GM19468 (cell line): ENCODE measurements around the gene AZU1.

Experiments
- ATAC-seq: cut with Tn5 transposase; IDR thresholded peaks from one replicate; pipeline ENCODE4 v1.9.1; 2021; ENCODE audit warnings: mild to moderate bottlenecking, moderate library complexity, moderate number of reproducible peaks; ENCODE audit not compliant: unreplicated experiment; ENCODE audit errors: extremely low read depth

AZU1 gene, protein sequence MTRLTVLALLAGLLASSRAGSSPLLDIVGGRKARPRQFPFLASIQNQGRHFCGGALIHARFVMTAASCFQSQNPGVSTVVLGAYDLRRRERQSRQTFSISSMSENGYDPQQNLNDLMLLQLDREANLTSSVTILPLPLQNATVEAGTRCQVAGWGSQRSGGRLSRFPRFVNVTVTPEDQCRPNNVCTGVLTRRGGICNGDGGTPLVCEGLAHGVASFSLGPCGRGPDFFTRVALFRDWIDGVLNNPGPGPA

DNA sequence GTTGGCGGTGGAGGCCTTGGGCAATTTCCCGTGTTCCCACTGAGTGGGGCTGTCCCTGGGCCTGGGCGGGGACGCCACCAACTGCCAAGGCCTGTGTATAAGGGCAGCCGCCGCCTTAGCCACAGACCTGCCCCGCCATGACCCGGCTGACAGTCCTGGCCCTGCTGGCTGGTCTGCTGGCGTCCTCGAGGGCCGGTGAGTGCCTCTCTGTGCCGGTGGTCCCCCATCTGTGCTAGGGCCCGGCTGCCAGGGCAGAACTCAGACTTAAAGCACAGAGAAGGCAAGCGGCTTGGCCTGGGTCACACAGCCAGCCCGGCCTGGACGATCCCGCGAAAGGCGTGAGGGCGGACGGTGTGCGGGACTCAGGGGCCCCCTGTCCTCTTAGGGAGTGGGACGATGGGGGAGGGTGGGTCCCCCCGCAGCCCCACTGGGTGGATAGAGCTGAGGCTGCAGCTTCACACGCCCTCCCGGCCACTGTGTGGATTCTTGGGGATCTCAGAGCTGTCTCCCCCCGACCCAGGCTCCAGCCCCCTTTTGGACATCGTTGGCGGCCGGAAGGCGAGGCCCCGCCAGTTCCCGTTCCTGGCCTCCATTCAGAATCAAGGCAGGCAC, at the start of gene AZU1:
AZU1 (plus strand) TSS at position 128 of the 612 bp plus-strand sequence; CDS start at position 138, 10 bp downstream.
- no peak for ATAC-seq

DNA sequence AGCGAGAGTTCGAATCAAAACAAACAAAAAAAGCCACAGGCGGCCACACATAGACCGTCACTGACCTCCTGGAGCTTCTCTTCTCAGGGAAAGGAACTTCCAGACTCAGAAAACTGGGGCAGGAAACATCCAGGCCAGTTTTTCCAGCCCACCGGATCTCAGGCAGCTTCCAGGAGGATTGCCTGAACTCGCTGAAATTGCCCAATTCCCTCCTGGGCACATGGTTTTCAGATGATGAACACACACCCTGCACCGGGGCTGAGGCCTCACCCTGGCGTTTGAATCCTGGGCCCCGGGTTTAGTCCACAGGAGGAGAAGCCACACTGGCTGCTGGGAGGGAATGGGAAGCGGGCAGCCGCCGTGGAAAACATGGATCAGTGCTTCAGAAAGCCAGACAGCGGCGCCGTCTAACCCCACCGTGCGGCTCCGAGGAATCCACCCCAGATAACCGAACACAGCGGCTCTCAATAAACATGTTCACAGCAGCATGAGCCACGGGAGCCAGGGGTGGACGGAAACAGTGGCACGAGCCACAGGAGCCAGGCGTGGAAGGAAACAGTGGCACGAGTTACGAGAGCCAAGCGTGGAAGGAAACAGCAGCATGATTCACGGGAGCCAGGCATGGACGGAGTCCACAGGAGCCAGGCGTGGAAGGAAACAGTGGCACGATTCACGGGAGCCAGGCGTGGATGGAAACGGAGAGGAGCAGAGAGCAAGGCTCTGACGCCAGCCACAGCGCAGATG, 48.6 kb upstream of the AZU1 start:
- ATAC-seq, result no peak

DNA sequence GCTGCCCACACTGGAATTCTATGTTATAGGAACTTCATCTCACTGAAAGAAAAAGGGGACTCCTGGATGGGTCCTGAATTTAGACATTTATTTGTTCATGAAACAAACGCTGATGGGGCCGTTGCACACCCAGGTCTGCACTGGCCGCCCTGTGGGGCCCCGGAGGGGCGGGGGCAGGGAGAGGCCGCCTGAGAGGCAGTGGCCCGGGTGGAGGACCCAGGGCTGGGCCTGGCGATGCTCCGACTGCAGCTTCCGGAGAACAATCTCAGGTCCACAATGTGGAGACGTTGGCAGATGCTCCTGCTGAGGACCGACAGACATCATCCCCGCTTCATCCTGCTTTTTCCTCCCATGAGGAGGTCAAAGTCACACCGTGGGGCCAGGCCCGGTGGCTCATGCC, 46.7 kb upstream of the AZU1 start:
- ATAC-seq, result no peak

DNA sequence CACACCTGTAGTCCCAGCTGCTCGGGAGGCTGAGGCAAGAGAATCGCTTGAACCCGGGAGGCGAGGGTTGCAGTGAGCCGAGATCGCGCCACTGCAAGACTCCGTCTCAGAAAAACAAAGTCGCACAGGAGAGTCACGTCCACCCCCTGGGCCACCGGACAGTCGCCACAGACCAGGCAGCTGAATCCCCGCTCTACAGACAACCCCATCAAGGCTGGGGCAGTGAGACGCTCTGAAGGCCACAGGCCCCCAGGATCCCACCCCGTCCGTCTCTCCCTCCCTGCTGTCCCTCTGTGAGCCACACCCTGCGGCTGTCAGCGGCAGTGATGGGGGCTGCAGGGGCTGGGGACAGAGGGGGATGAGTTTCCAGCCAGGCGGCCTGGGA, 45.8 kb upstream of the AZU1 start:
- ATAC-seq, result no peak

DNA sequence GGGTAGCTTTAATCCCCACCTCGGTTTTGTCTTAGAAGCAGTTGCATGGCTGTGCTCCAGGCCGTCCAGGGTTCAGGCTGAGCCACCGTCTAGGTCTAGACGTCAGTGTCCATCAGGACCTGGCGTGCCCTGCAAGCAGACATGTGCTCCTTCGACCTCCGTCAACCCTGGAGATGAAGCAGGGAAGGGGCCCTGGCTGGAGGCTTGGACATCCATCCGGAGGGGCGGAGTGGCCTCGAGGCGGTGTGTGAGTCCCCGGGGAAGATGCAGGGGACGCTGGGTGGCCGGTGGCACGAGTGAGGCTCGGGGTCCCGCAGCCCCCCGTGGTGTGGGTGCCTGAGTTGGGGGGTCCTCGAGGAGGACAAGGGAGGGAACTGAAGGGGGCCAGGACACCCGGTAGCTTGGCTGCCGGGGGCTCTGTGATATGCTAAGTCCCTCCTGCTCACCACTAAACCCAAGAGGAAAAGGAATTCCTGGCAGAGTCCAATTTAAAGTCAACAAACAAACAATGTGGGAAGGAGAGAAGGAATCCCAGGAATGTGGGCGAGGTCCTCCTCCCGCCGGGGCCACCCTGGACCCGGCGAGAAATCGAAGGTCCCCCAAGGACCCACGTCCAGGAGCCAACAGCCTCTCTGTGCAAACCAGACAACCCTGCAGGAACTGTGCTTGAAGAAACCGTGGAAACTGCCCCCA, 45.3 kb upstream of the AZU1 start:
- ATAC-seq, result no peak

DNA sequence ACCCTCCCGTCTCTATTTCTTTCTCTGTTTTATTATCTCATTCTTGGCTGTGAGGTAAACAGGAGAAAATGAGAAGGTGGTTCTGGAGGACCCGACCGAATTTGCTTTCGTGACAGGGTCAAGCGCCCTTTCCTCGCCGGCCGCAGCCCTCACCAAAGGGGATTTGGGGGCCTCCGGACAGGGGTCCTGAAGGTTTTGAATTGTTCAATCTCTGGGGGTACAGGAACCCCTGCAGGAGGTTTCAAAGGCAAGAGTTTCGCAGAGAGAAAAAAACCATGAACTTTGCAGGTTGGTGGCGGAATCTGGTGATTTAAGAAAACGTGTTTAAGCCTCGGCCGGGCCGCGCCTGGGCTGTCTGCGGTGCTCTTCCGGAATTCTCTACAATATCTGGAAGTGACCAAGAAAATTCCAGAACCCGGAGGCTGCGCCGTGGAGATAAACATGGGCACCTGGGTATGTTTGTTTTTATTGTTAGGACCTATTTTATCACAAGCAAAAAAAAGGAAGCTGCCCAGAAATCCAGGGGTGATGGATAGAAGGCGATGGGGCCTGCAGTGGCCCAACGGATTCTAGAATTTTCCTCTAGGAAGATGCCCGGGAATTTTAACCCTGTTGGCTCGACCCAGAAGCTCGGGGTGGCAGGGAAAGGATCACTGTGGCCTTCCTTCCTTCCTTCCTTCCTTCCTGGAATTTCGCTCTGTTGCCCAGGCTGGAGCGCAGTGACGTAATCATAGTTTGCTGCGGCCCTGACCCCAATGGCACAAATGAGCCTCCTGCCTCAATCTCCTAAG, 44.6 kb upstream of the AZU1 start:
- ATAC-seq, result no peak

DNA sequence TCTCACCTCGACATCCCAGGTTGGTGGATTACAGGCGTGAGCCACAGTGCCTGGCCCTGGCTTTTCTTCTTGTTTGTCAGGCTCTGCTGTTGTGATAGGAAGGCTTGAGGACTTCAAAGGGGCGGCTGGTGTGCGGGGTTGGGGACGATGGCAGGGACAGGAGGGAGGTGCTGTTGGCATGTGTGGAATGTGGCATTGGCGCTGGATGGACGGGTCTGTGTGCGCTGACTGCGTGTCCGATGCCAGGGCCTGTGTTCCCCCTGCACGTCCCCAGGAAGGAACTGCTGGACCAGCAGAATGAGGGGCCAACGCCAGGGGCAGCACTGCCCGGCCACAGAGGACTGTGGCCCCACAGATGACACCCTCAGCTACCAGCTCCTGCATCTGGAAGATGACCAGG, 43.1 kb upstream of the AZU1 start:
- ATAC-seq, result no peak

DNA sequence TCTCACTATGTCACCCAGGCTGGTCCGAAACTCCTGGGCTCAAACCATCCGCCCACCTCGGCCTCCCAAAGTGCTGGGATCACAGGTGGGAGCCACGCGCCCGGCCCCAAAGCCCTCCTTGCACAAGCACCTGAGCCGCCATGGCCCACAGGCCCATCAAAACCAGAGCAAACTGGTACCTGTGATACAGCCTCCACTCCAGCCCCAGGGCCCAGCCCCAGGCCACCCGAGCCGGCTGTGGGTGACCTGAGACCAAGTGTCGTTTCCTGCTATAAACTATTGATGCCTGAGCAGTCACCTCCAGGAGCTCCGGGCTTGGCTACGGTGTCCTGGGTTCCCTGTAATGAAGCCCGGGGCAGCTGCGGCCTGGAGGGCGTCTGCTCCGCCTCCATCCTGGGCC, 40.1 kb upstream of the AZU1 start:
- ATAC-seq, result no peak

DNA sequence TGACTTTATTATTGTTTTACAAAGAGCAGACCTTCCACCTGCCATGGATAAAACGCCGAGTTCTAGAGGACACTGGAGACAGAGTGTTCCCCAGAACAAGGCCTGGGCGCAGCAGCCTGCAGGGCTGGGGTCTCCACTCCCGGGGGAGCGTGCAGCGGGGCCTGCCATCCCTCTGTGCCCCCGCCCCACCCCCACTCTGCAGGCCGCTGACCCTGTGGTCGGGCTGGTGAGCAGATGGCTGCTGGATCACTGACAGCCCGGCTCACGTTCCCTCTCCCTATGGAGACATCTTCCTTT, 39.0 kb upstream of the AZU1 start:
- ATAC-seq, result no peak

DNA sequence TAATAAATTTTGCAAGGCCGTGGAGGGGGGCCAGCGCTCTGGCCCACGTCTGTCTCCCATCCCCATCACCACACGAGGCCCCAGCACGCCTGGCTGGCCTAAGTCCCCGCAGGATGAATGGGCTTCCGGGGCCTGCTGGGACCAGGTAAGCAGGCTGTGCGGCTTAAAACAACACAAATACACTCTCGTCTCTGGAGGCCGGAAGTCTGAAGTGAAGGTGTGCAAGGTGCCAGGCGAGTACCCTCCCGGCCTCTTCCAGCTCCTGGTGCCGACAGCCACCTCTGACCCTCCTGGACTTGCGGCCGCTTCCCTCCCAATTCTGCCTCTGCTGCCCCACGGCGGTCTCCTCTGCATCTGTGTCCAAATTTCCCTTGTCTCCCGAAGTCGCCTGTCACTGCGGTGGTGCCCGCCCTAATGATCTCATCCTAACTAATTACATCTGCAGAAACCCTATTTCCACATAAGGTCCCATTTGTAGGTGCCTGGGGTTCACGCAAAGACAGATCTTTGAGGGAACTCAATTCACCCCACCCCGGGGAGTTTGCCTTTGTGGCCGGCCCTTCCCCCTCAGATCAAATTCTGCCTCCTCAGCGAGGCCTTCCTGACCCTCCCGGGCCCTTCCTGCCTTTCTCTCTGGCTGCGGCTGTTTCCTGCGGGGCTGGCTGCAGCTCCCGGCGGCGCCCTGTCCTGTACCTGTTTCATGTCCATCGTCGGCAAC, 38.5 kb upstream of the AZU1 start:
- no peak for ATAC-seq

DNA sequence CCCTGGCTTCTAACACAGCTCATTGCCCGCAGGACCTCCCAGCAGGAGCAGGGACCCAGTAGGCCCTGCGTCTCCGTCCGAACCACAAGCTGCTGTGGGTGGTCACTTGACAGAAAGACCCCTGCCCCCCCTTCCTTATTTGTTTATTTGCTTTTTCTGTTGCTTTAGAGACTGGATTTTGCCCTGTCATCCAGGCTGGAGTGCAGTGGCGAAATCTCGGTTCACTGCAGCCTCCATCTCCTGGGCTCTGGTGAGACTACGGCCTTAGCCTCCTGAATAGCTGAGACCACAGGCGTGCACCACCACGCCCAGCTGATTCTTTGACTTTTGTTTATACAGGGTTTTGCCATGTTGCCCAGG, 38.0 kb upstream of the AZU1 start:
- no peak for ATAC-seq

DNA sequence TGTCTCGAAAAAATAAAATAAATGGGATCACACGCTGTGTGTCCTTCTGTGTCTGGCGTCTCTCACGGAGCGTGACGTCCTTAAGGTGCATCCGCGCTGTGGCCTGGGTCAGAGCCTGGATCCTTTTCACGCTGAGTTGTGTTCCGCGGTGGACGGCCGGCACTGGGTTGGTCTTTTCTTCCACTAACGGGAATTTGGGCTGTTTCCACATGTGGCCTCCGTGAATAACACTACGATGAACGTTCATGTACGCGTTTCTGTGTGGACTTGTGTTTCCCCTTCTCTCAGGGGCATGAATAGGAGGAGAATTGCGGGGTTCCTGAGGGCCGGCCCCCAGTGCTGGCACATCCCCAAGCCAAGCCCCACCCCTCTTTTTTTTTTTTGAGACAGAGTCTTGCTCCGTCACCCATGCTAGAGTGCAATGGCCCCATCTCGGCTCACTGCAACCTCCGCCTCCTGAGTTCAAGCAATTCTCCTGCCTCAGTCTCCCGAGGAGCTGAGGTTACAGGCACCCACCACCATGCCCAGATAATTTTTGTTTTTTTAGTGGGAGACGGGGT, 36.5 kb upstream of the AZU1 start:
- ATAC-seq, result no peak

DNA sequence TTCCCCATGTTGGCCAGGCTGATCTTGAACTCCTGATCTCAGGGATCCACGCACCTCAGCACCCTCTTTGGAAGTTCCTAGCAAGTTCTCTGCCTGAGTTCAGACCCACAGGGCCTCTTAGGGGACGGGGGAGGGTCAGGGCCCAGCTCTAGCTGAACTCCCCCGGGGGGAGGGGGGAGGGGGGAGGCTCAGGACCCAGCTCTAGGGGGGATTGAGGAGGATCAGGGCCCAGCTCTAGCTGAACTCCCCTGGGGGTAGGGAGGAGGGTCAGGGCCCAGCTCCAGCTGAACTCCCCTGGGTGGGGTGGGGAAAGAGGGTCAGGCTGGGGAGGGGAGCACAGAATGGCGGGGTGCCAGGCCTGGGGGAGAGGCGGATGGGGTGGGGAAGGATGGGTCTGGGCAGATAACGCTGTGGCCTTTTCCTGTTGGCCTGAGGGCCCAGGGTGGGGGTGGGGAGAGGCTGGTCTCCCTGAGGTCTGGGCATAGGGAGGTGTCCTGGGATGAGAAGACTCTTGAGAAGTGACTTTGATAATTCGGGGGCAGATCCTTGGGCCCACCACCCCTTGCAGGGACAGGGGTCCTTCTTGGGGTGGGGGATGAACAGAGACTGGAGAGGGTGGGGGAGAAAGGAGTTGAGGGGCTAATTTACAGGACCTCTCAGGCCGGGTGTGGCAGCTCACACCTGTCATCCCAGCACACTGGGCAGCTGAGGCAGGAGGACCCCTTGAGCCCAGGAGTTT, 35.9 kb upstream of the AZU1 start:
- no peak for ATAC-seq

DNA sequence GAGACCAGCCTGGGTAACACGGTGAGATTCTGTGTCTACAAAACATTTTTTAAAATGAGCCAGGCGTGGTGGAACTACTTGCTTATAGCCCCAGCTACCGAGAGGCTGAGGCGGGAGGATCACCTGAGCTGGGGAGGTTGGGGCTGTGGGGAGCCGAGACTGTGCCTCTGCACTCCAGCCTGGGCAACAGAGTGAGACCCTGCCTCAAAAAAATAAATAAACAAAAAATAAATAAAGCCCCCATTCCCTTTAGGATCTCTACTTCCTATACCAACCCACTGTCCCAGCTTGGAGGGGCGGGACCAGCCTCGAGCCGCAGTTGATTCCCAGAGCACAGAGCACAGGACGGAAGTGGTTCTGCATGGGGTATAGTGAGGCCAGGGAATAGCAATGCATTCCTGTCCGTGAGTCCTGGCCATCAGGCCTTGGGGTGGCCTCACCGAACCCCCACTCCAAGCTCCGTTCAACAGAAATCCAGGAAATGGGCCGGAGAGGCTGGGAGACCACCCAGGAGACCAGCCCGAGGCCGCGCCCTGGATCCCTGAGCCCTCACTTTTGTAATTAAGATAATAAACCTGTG, 35.2 kb upstream of the AZU1 start:
- no peak for ATAC-seq

DNA sequence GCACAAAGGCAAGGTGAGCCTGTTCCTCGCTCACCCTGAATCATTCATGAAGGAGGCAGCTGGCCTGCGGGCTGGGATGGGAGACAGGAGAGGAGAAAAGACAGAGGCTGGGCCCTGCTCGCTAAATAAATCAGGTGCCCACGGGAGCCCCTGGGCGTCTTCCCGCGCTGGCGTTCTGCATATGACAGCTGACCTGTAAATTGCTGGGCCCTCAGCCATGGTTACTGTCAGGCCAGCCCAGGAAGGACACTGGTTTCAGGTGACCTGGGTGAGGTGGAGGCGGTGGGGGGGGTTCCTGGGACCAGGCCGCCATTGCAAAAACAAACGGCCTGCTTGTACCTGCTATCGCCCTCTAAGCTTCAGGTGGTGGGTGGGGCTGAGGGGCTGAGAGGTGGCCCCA, 33.8 kb upstream of the AZU1 start:
- no peak for ATAC-seq

DNA sequence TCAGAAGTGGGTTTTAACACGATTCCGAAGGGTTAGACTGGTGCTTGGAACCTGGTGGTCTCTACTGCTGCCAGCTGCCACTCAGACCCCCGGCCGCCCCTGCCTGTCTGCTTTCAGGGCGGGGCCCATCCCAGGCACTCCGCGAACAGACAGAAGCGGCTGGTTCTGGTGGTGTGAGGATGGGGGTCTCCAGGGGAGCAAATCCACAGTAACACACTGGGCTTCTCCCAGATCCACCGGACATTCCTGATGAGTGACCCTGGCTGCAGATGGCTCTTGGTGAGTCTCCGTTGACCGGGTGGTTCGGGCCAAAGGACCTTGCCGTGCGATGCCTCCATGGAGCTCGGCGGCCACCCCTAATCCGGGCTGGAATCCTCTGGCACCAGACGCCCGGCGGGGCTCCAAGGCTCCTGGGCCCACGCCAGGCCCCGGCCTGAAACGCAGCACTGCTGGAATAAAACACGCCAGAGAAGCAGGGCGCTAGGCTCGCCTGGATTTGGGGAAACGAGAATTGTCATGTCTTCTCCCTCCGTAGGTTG, 32.5 kb upstream of the AZU1 start:
- no peak for ATAC-seq

DNA sequence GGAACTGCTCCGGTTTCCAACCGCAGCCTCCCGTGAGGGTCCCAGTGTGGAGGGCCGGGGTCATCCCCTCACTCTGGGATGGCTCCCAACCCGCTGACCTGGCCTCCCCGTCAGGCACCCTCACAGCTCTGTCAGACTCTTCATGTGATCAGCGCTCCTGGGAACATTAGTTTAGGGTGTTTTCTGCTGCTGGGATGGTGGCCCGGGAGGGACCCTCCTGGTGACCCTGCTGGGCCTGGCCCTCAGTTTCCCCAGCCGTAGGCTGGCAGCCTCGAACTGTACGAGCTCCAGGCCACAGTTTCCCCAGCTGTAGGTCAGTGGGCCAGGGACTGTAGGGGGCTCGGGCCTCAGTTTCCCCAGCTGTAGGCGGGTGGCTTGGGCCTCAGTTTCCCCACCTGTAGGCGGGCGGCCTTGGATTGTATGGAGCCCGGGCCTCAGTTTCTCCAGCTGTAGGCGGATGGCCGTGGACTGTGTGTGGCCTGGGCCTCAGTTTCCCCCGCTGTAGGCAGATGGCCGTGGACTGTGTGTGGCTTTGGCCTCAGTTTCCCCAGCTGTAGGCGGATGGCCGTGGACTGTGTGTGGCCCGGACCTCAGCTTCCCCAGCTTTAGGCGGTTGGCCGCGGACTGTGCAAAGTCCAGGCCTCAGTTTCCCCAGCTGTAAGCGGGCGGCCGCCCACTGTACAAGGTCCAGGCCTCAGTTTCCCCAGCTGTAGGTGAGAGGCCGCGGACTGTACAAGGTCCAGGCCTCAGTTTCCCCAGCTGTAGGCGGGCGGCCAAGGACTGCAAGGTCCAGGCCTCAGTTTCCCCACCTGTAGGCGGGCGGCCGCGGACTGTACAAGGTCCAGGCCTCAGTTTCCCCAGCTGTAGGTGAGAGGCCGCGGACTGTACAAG, 31.7 kb upstream of the AZU1 start:
- ATAC-seq, result no peak
